ENCODE measurements around the gene SOS1.

- TF ChIP-seq CTCF (IDR thresholded peaks at IDR 0.05) (no peak), POLR2A (IDR thresholded peaks at IDR 0.05) (no peak)
These were observed 27.5 kb downstream of the SOS1 start for GRCh38 chr2:39093218-39093898.

Data from right lobe of liver (tissue), 4 donors.